ENCODE results near the gene PGF.
"Not testable (repeated sequence)": the region's sequence is repeated elsewhere in the genome, so short reads cannot be mapped to it uniquely, and the experiment has no call there.

Gene PGF

GRCh38 chr14:74955229-74956026 is at the start of gene PGF:
Gene PGF, minus strand, starts transcription at chr14:74955597. Its CDS starts 355 bp downstream, at chr14:74955242.
- H3K9ac ChIP-seq (ENCODE audit: low read length in 2 of 2) = peak within 1 kb of the TSS; percentile 5 to 51
- peak within 1 kb of the TSS; percentile 21 to 69 for H3K4me3 ChIP-seq (ENCODE audit: low read length in 2 of 2)
- H3K4me1 ChIP-seq (ENCODE audit: control insufficient read depth, insufficient read depth, low read length) = peaks cover 24% of the 10 kb centered on the region
- H3K9me3 ChIP-seq (ENCODE audit: control insufficient read depth in 2 of 2, low read length in 2 of 2) = no peaks in the 10 kb centered on the region
- H3K27ac ChIP-seq (ENCODE audit: low read length) = no peak within 1 kb of the TSS
- H3K36me3 ChIP-seq (ENCODE audit: control insufficient read depth in 2 of 2, insufficient read depth in 2 of 2, low read length in 2 of 2) = no peaks in the 10 kb centered on the region
- peaks cover 14 to 19% of the 10 kb centered on the region in 2 donors for H3K27me3 ChIP-seq (ENCODE audit: control insufficient read depth in 1 of 2, insufficient read depth in 2 of 2, low read length in 2 of 2)

- H3K36me3 ChIP-seq (ENCODE audit: control insufficient read depth in 2 of 2, insufficient read depth in 2 of 2, low read length in 2 of 2) = peaks cover 21 to 30% of the 10 kb centered on the region in 2 donors
- H3K4me3 ChIP-seq (ENCODE audit: low read length in 2 of 2) = peak overlapping the region; percentile 98 to 99
- no peaks in the 10 kb centered on the region for H3K27me3 ChIP-seq (ENCODE audit: control insufficient read depth in 1 of 2, insufficient read depth in 2 of 2, low read length in 2 of 2)
- H3K4me1 ChIP-seq (ENCODE audit: control insufficient read depth, insufficient read depth, low read length) = peaks cover 17% of the 10 kb centered on the region
- peak overlapping the region; percentile 76 for H3K27ac ChIP-seq (ENCODE audit: low read length)
- peak overlapping the region; percentile 93 to 94 for H3K9ac ChIP-seq (ENCODE audit: low read length in 2 of 2)
- H3K9me3 ChIP-seq (ENCODE audit: control insufficient read depth in 2 of 2, low read length in 2 of 2) = no peaks in the 10 kb centered on the region
These were observed 48.0 kb upstream of the PGF start for GRCh38 chr14:75003250-75004027.

- Histone ChIP-seq H3K36me3 (ENCODE audit: control insufficient read depth in 2 of 2, insufficient read depth in 2 of 2, low read length in 2 of 2) (peaks cover 13 to 22% of the 10 kb centered on the region in 2 donors), H3K9me3 (ENCODE audit: control insufficient read depth in 2 of 2, low read length in 2 of 2) (no peaks in the 10 kb centered on the region), H3K9ac (ENCODE audit: low read length in 2 of 2) (peak within 1 kb of the TSS; percentile 93 to 94), H3K4me3 (ENCODE audit: low read length in 2 of 2) (peak within 1 kb of the TSS; percentile 98 to 99), H3K27me3 (ENCODE audit: control insufficient read depth in 1 of 2, insufficient read depth in 2 of 2, low read length in 2 of 2) (no peaks in the 10 kb centered on the region), H3K4me1 (ENCODE audit: control insufficient read depth, insufficient read depth, low read length) (peaks cover 17% of the 10 kb centered on the region), H3K27ac (ENCODE audit: low read length) (peak within 1 kb of the TSS; percentile 76)
These were observed 47.2 kb upstream of the PGF start, which contains the start of gene EIF2B2 for GRCh38 chr14:75002392-75003249. Gene EIF2B2, plus strand, starts transcription at chr14:75002921. Its CDS starts 70 bp downstream, at chr14:75002991.

- Histone ChIP-seq H3K4me3 (ENCODE audit: low read length in 2 of 2) (peak overlapping the region; percentile 98 to 99), H3K9me3 (ENCODE audit: control insufficient read depth in 2 of 2, low read length in 2 of 2) (no peaks in the 10 kb centered on the region), H3K36me3 (ENCODE audit: control insufficient read depth in 2 of 2, insufficient read depth in 2 of 2, low read length in 2 of 2) (peaks cover 8 to 15% of the 10 kb centered on the region in 2 donors), H3K9ac (ENCODE audit: low read length in 2 of 2) (peak overlapping the region; percentile 93 to 94), H3K27ac (ENCODE audit: low read length) (peak overlapping the region; percentile 76), H3K27me3 (ENCODE audit: control insufficient read depth in 1 of 2, insufficient read depth in 2 of 2, low read length in 2 of 2) (no peaks in the 10 kb centered on the region), H3K4me1 (ENCODE audit: control insufficient read depth, insufficient read depth, low read length) (peaks cover 17% of the 10 kb centered on the region)
These were observed 46.5 kb upstream of the PGF start for GRCh38 chr14:75001899-75002298.

- H3K9ac ChIP-seq (ENCODE audit: low read length in 2 of 2) = no peak overlapping the region
- H3K36me3 ChIP-seq (ENCODE audit: control insufficient read depth in 2 of 2, insufficient read depth in 2 of 2, low read length in 2 of 2) = peaks cover 1 to 9% of the 10 kb centered on the region in 2 donors
- no peaks in the 10 kb centered on the region for H3K9me3 ChIP-seq (ENCODE audit: control insufficient read depth in 2 of 2, low read length in 2 of 2)
- H3K27ac ChIP-seq (ENCODE audit: low read length) = no peak overlapping the region
- peaks cover 17% of the 10 kb centered on the region for H3K4me1 ChIP-seq (ENCODE audit: control insufficient read depth, insufficient read depth, low read length)
- no peaks in the 10 kb centered on the region for H3K27me3 ChIP-seq (ENCODE audit: control insufficient read depth in 1 of 2, insufficient read depth in 2 of 2, low read length in 2 of 2)
- H3K4me3 ChIP-seq (ENCODE audit: low read length in 2 of 2) = no peak overlapping the region
These were observed 45.9 kb upstream of the PGF start for GRCh38 chr14:75001261-75001660.

GRCh38 chr14:74995781-74996180 is 40.4 kb upstream of the PGF start:
- H3K27ac ChIP-seq (ENCODE audit: low read length); H3K4me1 ChIP-seq (ENCODE audit: control insufficient read depth, insufficient read depth, low read length); H3K36me3 ChIP-seq (ENCODE audit: control insufficient read depth in 2 of 2, insufficient read depth in 2 of 2, low read length in 2 of 2); H3K9ac ChIP-seq (ENCODE audit: low read length in 2 of 2); H3K27me3 ChIP-seq (ENCODE audit: control insufficient read depth in 1 of 2, insufficient read depth in 2 of 2, low read length in 2 of 2); H3K4me3 ChIP-seq (ENCODE audit: low read length in 2 of 2); H3K9me3 ChIP-seq (ENCODE audit: control insufficient read depth in 2 of 2, low read length in 2 of 2): not testable (repeated sequence)

- H3K36me3 ChIP-seq (ENCODE audit: control insufficient read depth in 2 of 2, insufficient read depth in 2 of 2, low read length in 2 of 2); H3K9ac ChIP-seq (ENCODE audit: low read length in 2 of 2); H3K9me3 ChIP-seq (ENCODE audit: control insufficient read depth in 2 of 2, low read length in 2 of 2); H3K27ac ChIP-seq (ENCODE audit: low read length); H3K4me3 ChIP-seq (ENCODE audit: low read length in 2 of 2); H3K4me1 ChIP-seq (ENCODE audit: control insufficient read depth, insufficient read depth, low read length); H3K27me3 ChIP-seq (ENCODE audit: control insufficient read depth in 1 of 2, insufficient read depth in 2 of 2, low read length in 2 of 2): not testable (repeated sequence)
These were observed 38.8 kb upstream of the PGF start for GRCh38 chr14:74994182-74994581.

- Histone ChIP-seq H3K27ac (ENCODE audit: low read length) (no peak overlapping the region), H3K4me1 (ENCODE audit: control insufficient read depth, insufficient read depth, low read length) (no peaks in the 10 kb centered on the region), H3K9me3 (ENCODE audit: control insufficient read depth in 2 of 2, low read length in 2 of 2) (no peaks in the 10 kb centered on the region), H3K27me3 (ENCODE audit: control insufficient read depth in 1 of 2, insufficient read depth in 2 of 2, low read length in 2 of 2) (no peaks in the 10 kb centered on the region), H3K36me3 (ENCODE audit: control insufficient read depth in 2 of 2, insufficient read depth in 2 of 2, low read length in 2 of 2) (no peaks in the 10 kb centered on the region), H3K4me3 (ENCODE audit: low read length in 2 of 2) (no peak overlapping the region), H3K9ac (ENCODE audit: low read length in 2 of 2) (no peak overlapping the region)
These were observed 33.6 kb upstream of the PGF start for GRCh38 chr14:74988993-74989392.

- Histone ChIP-seq H3K4me3 (ENCODE audit: low read length in 2 of 2) (no peak overlapping the region), H3K9ac (ENCODE audit: low read length in 2 of 2) (no peak overlapping the region), H3K36me3 (ENCODE audit: control insufficient read depth in 2 of 2, insufficient read depth in 2 of 2, low read length in 2 of 2) (no peaks in the 10 kb centered on the region), H3K4me1 (ENCODE audit: control insufficient read depth, insufficient read depth, low read length) (no peaks in the 10 kb centered on the region), H3K27ac (ENCODE audit: low read length) (no peak overlapping the region), H3K9me3 (ENCODE audit: control insufficient read depth in 2 of 2, low read length in 2 of 2) (no peaks in the 10 kb centered on the region), H3K27me3 (ENCODE audit: control insufficient read depth in 1 of 2, insufficient read depth in 2 of 2, low read length in 2 of 2) (no peaks in the 10 kb centered on the region)
These were observed 32.7 kb upstream of the PGF start for GRCh38 chr14:74988131-74988530.

- H3K36me3 ChIP-seq (ENCODE audit: control insufficient read depth in 2 of 2, insufficient read depth in 2 of 2, low read length in 2 of 2) = no peaks in the 10 kb centered on the region
- H3K27me3 ChIP-seq (ENCODE audit: control insufficient read depth in 1 of 2, insufficient read depth in 2 of 2, low read length in 2 of 2) = no peaks in the 10 kb centered on the region
- peaks cover 3% of the 10 kb centered on the region for H3K4me1 ChIP-seq (ENCODE audit: control insufficient read depth, insufficient read depth, low read length)
- no peak overlapping the region for H3K4me3 ChIP-seq (ENCODE audit: low read length in 2 of 2)
- no peaks in the 10 kb centered on the region for H3K9me3 ChIP-seq (ENCODE audit: control insufficient read depth in 2 of 2, low read length in 2 of 2)
- H3K27ac ChIP-seq (ENCODE audit: low read length) = no peak overlapping the region
- no peak overlapping the region for H3K9ac ChIP-seq (ENCODE audit: low read length in 2 of 2)
These were observed 30.4 kb upstream of the PGF start for GRCh38 chr14:74985806-74986205.
